ENCODE results near the gene CCL27. TPM values are rescaled to one million over a fixed set of nuclear protein-coding genes. Genes with fewer than 3 reads are reported as not detected.
"Not testable (repeated sequence)": the region's sequence is repeated elsewhere in the genome, so short reads cannot be mapped to it uniquely, and the experiment has no call there.

CCL27 gene
- polyA plus RNA-seq, 3 donors, result 0.50 to 0.61 (median 0.57) TPM

GRCh38 chr9:34651876-34652601, 10.4 kb downstream of the CCL27 start, which contains the start of gene IL11RA:
TSS of gene IL11RA (plus strand) at chr9:34652185. CDS start at chr9:34655218, 3,033 bp downstream.
- no peak for DNase-seq (ENCODE audit: low read depth in 3 of 3, low spot score in 2 of 3)

- DNase-seq (ENCODE audit: low read depth in 3 of 3, low spot score in 2 of 3), result no peak
Measured at GRCh38 chr9:34651321-34651720, 11.1 kb downstream of the CCL27 start.

DNA sequence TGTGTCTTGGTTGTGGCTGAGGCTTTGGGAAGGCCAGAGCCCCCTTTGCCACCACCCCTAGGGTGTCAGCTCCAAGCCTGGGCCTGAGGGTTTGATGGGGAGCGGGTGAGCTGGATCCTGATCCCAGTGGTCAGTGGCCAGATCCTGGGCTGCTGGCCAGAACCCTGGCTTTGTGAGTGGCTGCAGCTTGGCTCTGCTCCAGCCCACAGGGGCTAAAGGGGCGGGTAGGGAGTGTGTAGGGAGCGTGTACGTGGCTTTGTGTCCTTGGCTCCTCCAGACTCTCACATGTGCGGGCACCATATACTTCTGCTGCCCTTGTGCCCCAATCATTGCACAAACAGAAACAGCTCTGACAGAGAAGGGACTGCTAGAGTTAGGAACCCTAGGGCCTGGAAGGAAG, 11.6 kb downstream of the CCL27 start:
- no peak for DNase-seq (ENCODE audit: low read depth in 3 of 3, low spot score in 2 of 3)

DNA sequence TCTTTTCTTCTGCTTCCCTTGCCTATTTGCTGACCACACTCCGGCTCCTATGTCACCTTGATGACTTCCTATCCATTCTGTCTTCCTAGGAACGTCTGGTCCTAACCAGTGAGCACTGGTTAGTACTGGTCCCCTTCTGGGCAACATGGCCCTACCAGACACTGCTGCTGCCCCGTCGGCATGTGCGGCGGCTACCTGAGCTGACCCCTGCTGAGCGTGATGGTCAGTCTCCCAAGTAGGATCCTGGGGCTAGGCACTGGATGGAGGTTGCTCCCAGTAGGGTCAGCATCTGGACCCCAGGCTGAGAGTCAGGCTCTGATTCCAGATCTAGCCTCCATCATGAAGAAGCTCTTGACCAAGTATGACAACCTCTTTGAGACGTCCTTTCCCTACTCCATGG, 13.8 kb downstream of the CCL27 start:
- DNase-seq (ENCODE audit: low read depth in 3 of 3, low spot score in 2 of 3), result no peak

GRCh38 chr9:34647651-34648050, 14.8 kb downstream of the CCL27 start:
- no peak for DNase-seq (ENCODE audit: low read depth in 3 of 3, low spot score in 2 of 3)

DNA sequence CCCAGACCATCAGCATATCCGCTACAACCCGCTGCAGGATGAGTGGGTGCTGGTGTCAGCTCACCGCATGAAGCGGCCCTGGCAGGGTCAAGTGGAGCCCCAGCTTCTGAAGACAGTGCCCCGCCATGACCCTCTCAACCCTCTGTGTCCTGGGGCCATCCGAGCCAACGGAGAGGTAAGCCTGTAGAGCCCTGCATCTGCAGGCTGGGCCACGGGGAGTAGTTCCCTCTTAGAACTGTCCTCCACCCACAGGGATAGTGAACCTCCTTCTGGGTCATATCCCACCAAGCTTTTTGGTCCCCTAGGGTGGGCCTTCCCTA, 15.4 kb downstream of the CCL27 start:
- DNase-seq (ENCODE audit: low read depth in 3 of 3, low spot score in 2 of 3), result no peak

GRCh38 chr9:34646211-34647083, 16.0 kb downstream of the CCL27 start, which contains the start of gene GALT:
TSS of gene GALT (plus strand) at chr9:34646675. CDS start at chr9:34646705, 30 bp downstream.
- peak in 1 of 3 donors; percentile 84 for DNase-seq (ENCODE audit: low read depth in 3 of 3, low spot score in 2 of 3)

GRCh38 chr9:34644766-34645314, 17.6 kb downstream of the CCL27 start:
- no peak for DNase-seq (ENCODE audit: low read depth in 3 of 3, low spot score in 2 of 3)

DNA sequence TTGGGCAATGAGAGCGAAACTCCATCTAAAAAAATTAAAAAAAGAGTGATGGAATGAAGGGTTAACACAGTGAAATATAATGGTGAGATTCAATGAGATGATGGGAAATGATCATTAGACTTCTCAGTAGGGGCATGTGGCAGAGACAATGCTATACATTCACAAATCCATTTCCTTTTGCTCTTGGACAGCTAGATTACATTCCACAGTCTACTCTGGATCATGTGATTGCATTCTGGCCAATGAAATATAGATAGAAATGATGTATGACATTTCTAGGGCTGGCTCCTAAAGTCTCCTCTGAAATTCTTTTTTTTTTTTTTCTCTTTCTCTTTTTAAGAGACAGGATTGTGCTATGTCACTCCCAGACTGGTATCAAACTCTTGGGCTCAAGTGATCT, 19.8 kb downstream of the CCL27 start:
- no peak for DNase-seq (ENCODE audit: low read depth in 3 of 3, low spot score in 2 of 3)

- not testable (repeated sequence) for DNase-seq (ENCODE audit: low read depth in 3 of 3, low spot score in 2 of 3)
Measured at GRCh38 chr9:34639322-34639721, 23.1 kb downstream of the CCL27 start.

GRCh38 chr9:34638138-34638445, 24.4 kb downstream of the CCL27 start:
- DNase-seq (ENCODE audit: low read depth in 3 of 3, low spot score in 2 of 3), result no peak

- peak in 2 of 3 donors; percentile 81 to 90 for DNase-seq (ENCODE audit: low read depth in 3 of 3, low spot score in 2 of 3)
Measured at GRCh38 chr9:34637356-34638137, 24.9 kb downstream of the CCL27 start, which contains the start of gene SIGMAR1. TSS of gene SIGMAR1 (minus strand) at chr9:34637787. CDS start at chr9:34637697, 90 bp downstream.

DNA sequence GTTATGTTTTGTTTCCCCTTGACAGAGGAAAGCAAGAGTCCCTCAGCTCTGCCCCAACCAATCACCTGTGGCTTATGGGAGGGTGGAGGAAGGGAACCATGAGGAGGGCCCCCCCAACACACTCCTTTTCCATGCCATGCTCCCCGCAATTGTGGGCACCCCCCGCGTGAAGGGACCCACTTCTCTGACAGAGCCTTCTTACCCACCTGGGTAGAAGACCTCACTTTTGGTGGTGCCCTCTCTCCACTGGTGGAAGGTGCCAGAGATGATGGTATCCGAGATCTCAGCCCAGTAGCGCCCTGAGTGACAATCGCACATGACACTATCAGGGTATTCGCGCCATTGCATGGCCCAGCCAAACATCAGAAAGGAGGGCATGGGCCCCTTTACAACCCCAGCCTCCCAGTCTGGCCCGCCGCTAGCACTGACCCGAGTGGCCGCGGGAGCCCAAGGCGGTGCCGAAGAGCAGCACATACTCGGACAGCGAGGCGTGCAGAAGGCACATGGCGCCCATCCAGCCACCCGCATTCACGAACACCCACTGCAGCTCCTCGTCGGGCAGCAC, 25.6 kb downstream of the CCL27 start:
- no peak for DNase-seq (ENCODE audit: low read depth in 3 of 3, low spot score in 2 of 3)

- DNase-seq (ENCODE audit: low read depth in 3 of 3, low spot score in 2 of 3), result no peak
Measured at GRCh38 chr9:34635556-34635955, 26.9 kb downstream of the CCL27 start.

DNA sequence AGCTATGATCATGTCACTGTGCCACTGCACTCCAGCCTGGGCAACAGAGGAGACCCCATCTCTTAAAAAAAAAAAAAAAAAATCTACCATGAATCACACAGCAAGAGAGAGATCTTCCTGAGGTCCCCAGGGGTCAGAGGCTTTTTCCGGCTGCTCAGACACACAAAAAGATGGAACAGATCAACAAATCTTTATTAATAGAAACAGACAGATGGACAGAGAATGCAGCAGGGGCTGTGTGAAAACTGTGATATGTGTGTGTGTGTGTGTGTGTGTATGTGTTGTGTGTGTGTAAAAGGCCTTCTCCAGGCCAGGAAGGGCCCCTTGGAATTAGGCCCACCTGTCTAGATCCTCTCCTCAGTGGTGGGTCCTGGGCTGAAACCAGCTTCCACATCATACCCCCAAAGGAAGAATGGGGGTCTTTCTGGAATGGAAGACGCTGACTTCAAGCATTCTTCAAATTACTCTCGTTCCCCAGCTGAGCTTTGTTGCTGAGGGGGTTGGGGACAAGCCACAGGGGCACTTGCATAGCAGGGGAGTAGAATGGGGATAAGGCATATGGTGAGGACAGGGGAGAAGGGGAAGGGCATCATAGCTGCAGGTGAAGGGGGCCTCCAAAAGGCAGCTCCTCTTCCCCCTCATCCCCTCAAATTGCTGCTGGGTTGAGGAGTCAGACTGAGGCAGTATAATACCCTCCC, 27.8 kb downstream of the CCL27 start:
- DNase-seq (ENCODE audit: low read depth in 3 of 3, low spot score in 2 of 3), result no peak

DNA sequence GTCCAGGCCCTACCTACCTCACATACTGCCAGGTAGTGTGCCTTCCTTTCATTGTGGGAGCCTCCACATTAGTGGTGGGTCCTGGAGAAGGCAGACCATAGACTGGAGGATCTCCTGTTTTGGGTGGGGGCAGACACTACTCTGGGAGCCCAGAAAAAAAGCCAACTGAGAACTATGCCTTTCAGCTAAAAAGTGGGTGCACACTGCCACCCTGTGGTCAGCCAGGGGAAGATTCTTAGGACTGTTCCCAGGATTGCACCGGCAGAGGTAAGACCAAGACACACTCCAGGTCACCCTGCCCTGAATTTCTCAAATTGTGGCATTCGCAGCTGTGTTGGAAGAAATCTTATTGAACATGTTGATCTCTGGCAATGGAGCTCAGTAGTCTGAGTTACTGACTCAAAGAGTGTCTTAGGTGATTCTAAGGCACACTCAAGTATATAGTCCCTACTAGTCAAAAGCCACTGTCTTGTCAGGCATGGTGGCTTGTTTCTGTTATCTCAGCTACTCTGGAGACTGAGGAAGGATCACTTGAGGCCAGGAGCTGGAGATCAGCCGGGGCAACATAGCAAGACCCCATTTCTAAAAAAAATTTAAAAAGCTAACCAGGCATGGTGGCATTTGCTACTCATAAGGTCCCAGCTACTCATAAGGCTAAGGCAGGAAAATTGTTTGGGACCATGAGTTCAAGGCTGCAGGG, 28.5 kb downstream of the CCL27 start:
- peak in 1 of 3 donors; percentile 60 for DNase-seq (ENCODE audit: low read depth in 3 of 3, low spot score in 2 of 3)

DNA sequence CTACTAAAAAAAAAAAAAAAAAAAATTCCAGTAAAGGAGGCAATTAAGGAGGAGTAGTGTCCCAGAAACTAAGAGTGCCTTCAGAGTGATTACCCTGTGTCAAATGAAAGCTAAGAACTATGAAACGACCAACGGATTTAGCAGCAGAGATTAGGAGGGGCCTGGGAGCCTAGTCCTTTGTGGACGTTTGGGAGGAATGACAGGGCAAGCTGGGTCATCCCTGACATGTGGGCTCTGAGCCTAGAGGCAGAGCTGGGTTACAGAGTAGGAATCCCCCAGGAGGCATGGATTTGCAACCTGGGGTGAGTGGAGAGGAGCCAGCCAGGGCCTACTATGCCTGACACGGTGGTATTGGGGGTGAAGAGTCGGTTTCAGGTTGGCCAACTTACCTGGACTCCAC, 29.3 kb downstream of the CCL27 start:
- no peak for DNase-seq (ENCODE audit: low read depth in 3 of 3, low spot score in 2 of 3)

DNA sequence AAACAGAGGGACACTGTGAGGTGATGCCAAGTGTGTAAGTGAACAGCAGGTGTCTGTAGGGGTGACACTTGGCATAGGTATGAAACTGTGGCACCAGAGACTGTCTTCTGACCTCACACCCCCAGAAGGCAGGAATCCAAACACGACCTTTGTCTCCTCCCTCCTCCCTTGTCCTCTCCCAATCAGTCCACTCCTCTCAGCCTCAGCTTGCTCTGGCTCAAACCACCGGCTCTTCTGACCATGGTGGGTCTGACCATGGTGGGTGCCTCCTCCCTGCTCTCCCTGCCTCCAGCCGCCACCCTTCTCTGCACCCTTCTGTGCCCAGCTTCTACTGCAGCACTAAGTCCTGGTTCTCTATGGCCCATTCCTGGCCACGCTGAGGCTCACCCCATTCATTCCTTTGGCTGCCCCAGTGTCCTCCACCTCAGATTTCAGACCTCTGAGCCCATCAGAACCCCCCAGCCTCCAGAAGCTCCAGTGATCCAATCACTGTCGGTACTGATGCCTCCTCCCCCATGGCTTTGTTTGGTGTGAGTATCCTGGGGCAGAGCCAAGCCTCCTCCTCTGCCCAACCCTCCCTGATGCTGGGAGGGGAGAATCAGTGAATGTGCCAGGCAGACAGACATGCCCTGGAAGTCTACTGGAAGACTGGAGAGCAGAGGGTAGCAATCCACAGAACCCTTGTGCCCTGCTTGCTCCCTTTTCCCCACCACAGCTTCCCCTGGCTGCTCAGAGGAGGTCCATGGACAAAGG, 31.9 kb downstream of the CCL27 start:
- DNase-seq (ENCODE audit: low read depth in 3 of 3, low spot score in 2 of 3), result no peak

DNA sequence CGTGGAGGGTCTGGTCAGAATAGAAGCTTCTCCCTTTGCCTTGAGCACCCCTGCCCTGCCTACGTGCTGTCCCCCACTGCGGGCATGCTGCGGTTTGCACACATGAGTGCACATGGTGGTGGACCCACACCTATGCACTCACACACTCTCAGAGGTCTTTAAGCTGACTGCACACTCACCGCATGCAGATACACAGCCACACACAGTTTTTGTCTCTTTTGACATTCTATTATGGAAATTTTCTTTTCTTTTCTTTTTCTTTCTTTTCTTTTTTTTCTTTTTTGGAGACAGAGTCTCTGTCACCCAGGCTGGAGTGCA, 33.0 kb downstream of the CCL27 start:
- DNase-seq (ENCODE audit: low read depth in 3 of 3, low spot score in 2 of 3), result no peak
